Kidney tubule cell (primary cell): ENCODE measurements around the gene SESN1.
A peak's percentile ranks its signal among the peaks of the same experiment; 100 is the strongest.
"Not testable (repeated sequence)": the region's sequence is repeated elsewhere in the genome, so short reads cannot be mapped to it uniquely, and the experiment has no call there.

Experiments
- DNase-seq: peaks from one replicate; pipeline ENCODE4 v3.0.0-alpha.2; 2018; ENCODE audit warnings: low spot score

The SESN1 gene

DNA sequence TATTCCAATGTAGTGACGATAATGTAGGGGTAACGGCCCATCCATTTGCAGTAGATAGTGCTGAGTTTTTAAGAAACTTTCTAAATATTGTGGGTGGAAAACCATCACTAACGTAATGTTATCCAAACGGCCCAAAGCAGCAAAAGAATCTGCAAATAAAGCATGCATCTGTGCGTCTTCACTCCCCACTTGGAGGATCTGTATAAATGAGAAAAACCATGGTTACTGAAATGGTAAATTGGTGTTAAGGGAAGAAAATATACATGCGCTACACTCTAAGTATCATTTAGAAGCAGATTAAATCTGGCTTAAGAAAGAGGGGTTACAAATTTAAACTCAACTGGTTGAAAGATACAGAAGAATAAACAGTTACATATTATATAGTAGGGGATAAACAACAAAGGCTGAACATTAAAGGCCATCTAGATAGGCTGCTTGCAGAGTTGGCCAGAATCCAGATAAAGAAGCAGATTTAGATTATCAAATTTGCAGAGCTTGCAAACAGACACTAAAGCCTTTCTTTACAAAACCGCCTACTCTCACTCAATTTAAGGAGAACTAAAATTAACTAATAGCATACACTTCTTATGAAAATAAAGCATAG is 93.3 kb downstream of the SESN1 start:
- no peak for DNase-seq

- DNase-seq, result no peak
These were observed 94.4 kb downstream of the SESN1 start for GRCh38 chr6:109000289-109000688.

GRCh38 chr6:108999428-108999827 is 95.2 kb downstream of the SESN1 start:
- DNase-seq, result no peak

GRCh38 chr6:108998485-108998884 is 96.2 kb downstream of the SESN1 start:
- DNase-seq, result no peak

DNA sequence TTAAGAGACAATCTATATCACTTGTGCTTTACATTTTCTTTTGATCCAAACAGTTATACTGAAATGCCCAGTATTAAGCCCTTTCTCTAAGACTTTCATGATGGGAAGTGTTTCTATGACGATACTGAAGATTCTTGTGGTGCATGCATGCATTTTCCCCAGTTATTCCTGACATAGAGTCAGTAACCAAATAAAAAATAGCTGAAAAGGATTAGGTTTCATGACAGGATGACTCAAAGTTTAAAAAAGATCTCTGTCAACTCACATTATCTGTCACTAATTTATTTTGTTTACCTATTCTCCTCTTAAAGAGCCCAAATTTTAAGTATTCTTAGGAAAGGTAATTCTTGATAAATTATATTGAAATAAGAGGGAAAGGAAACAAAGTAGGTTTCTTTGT is 98.4 kb downstream of the SESN1 start:
- no peak for DNase-seq

- no peak for DNase-seq
These were observed 99.3 kb downstream of the SESN1 start for GRCh38 chr6:108995296-108995695.

DNA sequence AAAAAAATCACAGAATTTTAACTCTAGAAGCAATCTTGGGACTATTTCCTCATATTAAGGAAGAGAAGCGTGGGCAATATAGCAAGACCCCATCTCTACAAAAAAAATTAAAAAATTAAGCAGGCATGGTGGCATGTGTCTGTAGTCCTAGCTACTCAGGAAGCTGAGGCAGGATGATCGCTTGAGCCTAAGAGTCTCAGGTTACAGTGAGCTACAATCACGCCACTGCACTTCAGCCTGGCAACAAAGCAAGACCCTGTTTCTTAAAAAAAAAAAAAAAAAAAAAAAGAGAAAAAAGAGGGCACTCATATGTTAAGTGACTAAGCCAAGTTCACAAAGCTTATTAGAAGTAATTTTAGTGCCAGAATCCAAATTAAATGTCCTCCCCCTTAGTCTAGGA is 100.8 kb downstream of the SESN1 start:
- no peak for DNase-seq

DNA sequence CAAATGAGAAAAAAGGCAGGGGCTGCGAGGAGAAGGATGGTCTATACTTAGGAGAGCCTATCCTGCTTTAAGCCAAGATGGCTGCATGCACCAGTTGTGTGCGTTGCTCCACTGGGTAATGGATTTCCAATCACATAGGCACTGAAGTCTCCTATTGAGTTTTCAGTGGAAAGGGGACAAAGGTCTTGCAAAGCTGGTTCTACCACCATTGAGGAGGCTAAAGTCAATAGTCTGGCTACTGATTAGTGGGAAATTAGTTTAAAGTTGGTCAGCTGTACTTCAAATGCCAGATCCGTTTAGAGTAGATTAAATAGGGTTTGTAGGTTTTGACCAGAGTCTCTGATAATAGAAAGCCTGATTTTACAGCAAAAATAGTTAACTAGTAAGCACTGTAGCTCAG is 104.9 kb downstream of the SESN1 start:
- DNase-seq, result no peak

- no peak for DNase-seq
These were observed 105.9 kb downstream of the SESN1 start for GRCh38 chr6:108988765-108989164.

DNA sequence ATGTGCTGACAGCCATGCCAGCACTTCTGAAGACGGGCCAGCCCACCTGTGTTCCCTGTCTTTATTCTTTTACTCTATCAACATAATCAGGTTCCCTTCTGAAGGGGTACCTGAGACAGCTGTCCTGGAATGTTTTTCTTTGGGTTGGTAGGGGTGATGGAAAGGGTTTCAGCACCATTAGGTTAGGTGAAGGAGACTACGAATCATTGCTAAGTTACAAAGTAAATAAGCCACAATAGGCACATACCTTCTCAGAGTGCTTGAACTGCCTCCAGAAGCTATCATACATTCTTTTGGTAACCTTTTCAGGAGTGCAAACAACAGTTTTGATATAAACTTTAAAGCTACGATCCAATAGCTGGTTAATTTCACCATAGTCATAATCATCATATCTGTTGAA is 106.3 kb downstream of the SESN1 start:
- DNase-seq, result peak; percentile 60

DNA sequence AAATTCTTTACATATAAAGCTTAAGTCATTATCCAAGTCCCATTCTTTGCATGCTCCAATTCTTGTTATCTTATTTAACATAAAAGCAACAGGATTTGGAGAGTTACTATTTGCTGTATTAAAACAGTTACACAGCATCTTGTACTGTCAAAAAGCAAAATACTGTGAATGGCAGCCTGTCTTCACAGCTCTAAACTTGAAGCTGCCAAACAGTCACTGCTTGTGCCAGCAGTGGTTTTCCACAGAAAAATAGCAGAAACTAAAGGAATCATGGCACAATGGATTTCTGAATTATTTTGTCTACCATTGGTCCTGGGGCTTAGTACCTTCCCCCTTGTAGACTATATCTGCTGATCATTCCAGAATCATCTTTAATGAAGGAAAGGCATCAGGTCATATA is 107.5 kb downstream of the SESN1 start:
- DNase-seq, result no peak

- no peak for DNase-seq
These were observed 109.3 kb downstream of the SESN1 start for GRCh38 chr6:108985301-108985700.

DNA sequence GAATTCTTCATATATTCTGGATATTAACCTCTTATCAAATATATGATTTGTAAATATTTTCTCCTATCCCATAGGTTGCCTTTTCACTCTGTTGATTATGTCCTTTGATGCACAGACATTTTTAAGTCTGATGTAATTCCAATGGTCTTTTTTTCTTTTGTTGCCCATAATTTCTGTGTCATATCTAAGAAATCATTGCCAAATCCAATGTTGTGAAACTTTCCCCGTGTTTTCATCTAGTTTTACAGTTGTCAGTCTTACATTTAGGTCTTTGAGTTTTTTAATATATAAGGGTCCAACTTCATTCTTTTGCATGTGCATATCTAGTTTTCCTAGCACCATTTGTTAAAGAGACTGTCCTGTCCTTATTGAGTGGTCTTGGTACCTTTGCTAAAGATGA is 111.5 kb downstream of the SESN1 start:
- DNase-seq, result no peak

GRCh38 chr6:108982154-108983113 is 112.2 kb downstream of the SESN1 start:
- no peak for DNase-seq

GRCh38 chr6:108978638-108979037 is 116.0 kb downstream of the SESN1 start:
- DNase-seq, result not testable (repeated sequence)

- no peak for DNase-seq
These were observed 120.4 kb downstream of the SESN1 start for GRCh38 chr6:108974201-108974600.

- DNase-seq, result no peak
These were observed 124.9 kb downstream of the SESN1 start for GRCh38 chr6:108969776-108970175.

- no peak for DNase-seq
These were observed 126.0 kb downstream of the SESN1 start for GRCh38 chr6:108968325-108969316.

- peak; percentile 86 for DNase-seq
These were observed 127.5 kb downstream of the SESN1 start for GRCh38 chr6:108966855-108967755.

- no peak for DNase-seq
These were observed 128.4 kb downstream of the SESN1 start for GRCh38 chr6:108966251-108966650.

- DNase-seq, result no peak
These were observed 132.7 kb downstream of the SESN1 start for GRCh38 chr6:108961985-108962384.
